ENCODE measurements around the gene CCDC57.

DNA sequence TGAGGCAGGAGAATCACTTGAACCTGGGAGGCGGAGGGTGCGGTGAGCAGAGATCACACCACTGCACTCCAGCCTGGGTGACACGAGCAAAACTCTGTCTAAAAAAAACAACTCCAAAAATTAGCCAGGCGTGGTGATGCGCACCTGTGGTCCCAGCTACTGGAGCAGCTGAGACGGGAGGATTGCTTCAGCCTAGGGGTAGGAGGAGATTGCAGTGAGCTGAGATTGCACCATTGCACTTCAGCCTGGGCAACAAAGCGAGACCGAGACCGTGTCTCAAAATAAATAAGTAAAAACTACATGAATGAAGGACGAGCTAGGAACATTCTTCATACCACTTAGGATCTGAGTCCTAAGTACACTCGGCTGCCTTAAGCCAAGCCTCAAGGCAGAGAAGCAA lies 35.4 kb downstream of the CCDC57 start:
- TF ChIP-seq, protein P1, sequence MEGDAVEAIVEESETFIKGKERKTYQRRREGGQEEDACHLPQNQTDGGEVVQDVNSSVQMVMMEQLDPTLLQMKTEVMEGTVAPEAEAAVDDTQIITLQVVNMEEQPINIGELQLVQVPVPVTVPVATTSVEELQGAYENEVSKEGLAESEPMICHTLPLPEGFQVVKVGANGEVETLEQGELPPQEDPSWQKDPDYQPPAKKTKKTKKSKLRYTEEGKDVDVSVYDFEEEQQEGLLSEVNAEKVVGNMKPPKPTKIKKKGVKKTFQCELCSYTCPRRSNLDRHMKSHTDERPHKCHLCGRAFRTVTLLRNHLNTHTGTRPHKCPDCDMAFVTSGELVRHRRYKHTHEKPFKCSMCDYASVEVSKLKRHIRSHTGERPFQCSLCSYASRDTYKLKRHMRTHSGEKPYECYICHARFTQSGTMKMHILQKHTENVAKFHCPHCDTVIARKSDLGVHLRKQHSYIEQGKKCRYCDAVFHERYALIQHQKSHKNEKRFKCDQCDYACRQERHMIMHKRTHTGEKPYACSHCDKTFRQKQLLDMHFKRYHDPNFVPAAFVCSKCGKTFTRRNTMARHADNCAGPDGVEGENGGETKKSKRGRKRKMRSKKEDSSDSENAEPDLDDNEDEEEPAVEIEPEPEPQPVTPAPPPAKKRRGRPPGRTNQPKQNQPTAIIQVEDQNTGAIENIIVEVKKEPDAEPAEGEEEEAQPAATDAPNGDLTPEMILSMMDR (IDR thresholded peaks at IDR 0.05; ENCODE audit: low read length), result no peak
- TF ChIP-seq EZH2 (optimal IDR thresholded peaks at IDR 0.05; ENCODE audit: low read depth, low read length), result no peak
- TF ChIP-seq EZH2phosphoT487 (IDR thresholded peaks at IDR 0.05; ENCODE audit: low read length), result no peak

All from MM.1S (cell line).